ENCODE results near the gene STK35. TPM values are rescaled to one million over a fixed set of nuclear protein-coding genes. Genes with fewer than 3 reads are reported as not detected.

Gene STK35
- total RNA-seq (2014; rRNA removed; shearing (Covaris generic)) = 19.5 and 33.4 TPM in 2 replicates

GRCh38 chr20:2101057-2101864 lies at the start of gene STK35:
STK35 (plus strand) TSS chr20:2101827; CDS start chr20:2101882, 55 bp downstream.
- DNase-seq (ENCODE audit: low read depth) = no peak

- DNase-seq (ENCODE audit: low read depth) = no peak
Observed at GRCh38 chr20:2051946-2052345, 49.7 kb upstream of the STK35 start.

GRCh38 chr20:2052741-2053140 lies 48.9 kb upstream of the STK35 start:
- DNase-seq (ENCODE audit: low read depth) = no peak

- DNase-seq (ENCODE audit: low read depth) = no peak
Observed at GRCh38 chr20:2053615-2054014, 48.0 kb upstream of the STK35 start.

GRCh38 chr20:2054911-2055310 lies 46.7 kb upstream of the STK35 start:
- DNase-seq (ENCODE audit: low read depth) = no peak

GRCh38 chr20:2059411-2059810 lies 42.2 kb upstream of the STK35 start:
- no peak for DNase-seq (ENCODE audit: low read depth)

GRCh38 chr20:2065099-2065498 lies 36.5 kb upstream of the STK35 start:
- no peak for DNase-seq (ENCODE audit: low read depth)

GRCh38 chr20:2066461-2067122 lies 35.0 kb upstream of the STK35 start:
- DNase-seq (ENCODE audit: low read depth) = no peak

- no peak for DNase-seq (ENCODE audit: low read depth)
Observed at GRCh38 chr20:2080532-2081224, 20.9 kb upstream of the STK35 start.

GRCh38 chr20:2084703-2085102 lies 16.9 kb upstream of the STK35 start:
- DNase-seq (ENCODE audit: low read depth) = no peak

GRCh38 chr20:2086177-2086979 lies 15.2 kb upstream of the STK35 start:
- peak; percentile 12 for DNase-seq (ENCODE audit: low read depth)

- no peak for DNase-seq (ENCODE audit: low read depth)
Observed at GRCh38 chr20:2086980-2087377, 14.6 kb upstream of the STK35 start.

- DNase-seq (ENCODE audit: low read depth) = no peak
Observed at GRCh38 chr20:2088891-2089290, 12.7 kb upstream of the STK35 start.

- DNase-seq (ENCODE audit: low read depth) = no peak
Observed at GRCh38 chr20:2089447-2089846, 12.2 kb upstream of the STK35 start.

- peak; percentile 31 for DNase-seq (ENCODE audit: low read depth)
Observed at GRCh38 chr20:2093159-2093781, 8.4 kb upstream of the STK35 start.

GRCh38 chr20:2093883-2094282 lies 7.7 kb upstream of the STK35 start:
- no peak for DNase-seq (ENCODE audit: low read depth)

- DNase-seq (ENCODE audit: low read depth) = peak; percentile 94
Observed at GRCh38 chr20:2101865-2102584, 398 bp downstream of the STK35 start.

- DNase-seq (ENCODE audit: low read depth) = peak; percentile 88
Observed at GRCh38 chr20:2102585-2103460, 1.2 kb downstream of the STK35 start.

- DNase-seq (ENCODE audit: low read depth) = no peak
Observed at GRCh38 chr20:2103461-2104153, 2.0 kb downstream of the STK35 start.
